H9 (cell line): Measurements from ENCODE around the gene NCF2. TPM values are rescaled to one million over a fixed set of nuclear protein-coding genes. Genes with fewer than 3 reads are reported as not detected.

Experiments
- DNase-seq: peaks from one replicate; pipeline ENCODE4 v3.0.0-alpha.2; 2017
- H2AFZ ChIP-seq: one replicate; pipeline ENCODE4 v1.6.1; 2013; ENCODE audit warnings: mild to moderate bottlenecking, low read length, control low read depth, moderate library complexity
- H2AK5ac ChIP-seq: 2 replicates; pipeline ENCODE4 v1.6.1; 2013; ENCODE audit warnings: low read length, control low read depth, mixed read lengths; ENCODE audit not compliant: insufficient read length
- H2BK120ac ChIP-seq: one replicate; pipeline ENCODE4 v1.6.1; 2013; ENCODE audit warnings: low read depth, mild to moderate bottlenecking, low read length, control low read depth, inconsistent platforms; ENCODE audit not compliant: poor library complexity, severe bottlenecking
- H2BK12ac ChIP-seq: 2 replicates; pipeline ENCODE4 v1.6.1; 2013; ENCODE audit warnings: low read length, control low read depth, mixed read lengths, low read depth; ENCODE audit not compliant: insufficient read length
- H2BK15ac ChIP-seq: 2 replicates; pipeline ENCODE4 v1.6.1; 2013; ENCODE audit warnings: low read depth, low read length, control low read depth
- H2BK20ac ChIP-seq: one replicate; pipeline ENCODE4 v1.6.1; 2013; ENCODE audit warnings: low read depth, mild to moderate bottlenecking, low read length, control low read depth, inconsistent platforms; ENCODE audit not compliant: poor library complexity, severe bottlenecking
- H2BK5ac ChIP-seq: 2 replicates; pipeline ENCODE4 v1.6.1; 2013; ENCODE audit warnings: low read length, control low read depth, mixed read lengths; ENCODE audit not compliant: insufficient read length
- H3K14ac ChIP-seq: 2 replicates; pipeline ENCODE4 v1.6.1; 2013; ENCODE audit warnings: low read length, control low read depth; ENCODE audit not compliant: insufficient read depth
- H3K18ac ChIP-seq: 2 replicates; pipeline ENCODE4 v1.6.1; 2013; ENCODE audit warnings: low read depth, mild to moderate bottlenecking, mixed read lengths, low read length, control low read depth; ENCODE audit not compliant: insufficient read length
- H3K23ac ChIP-seq: 2 replicates; pipeline ENCODE4 v1.6.1; 2013; ENCODE audit warnings: low read length, control low read depth, mixed read lengths, low read depth; ENCODE audit not compliant: insufficient read length
- H3K23me2 ChIP-seq: 2 replicates; pipeline ENCODE4 v1.6.1; 2013; ENCODE audit warnings: low read depth, mild to moderate bottlenecking, mixed read lengths, low read length, control low read depth; ENCODE audit not compliant: insufficient read length, poor library complexity, severe bottlenecking
- H3K27ac ChIP-seq: 2 replicates; pipeline ENCODE4 v1.5.1; 2013; ENCODE audit warnings: low read length, control low read depth, mixed read lengths, low read depth; ENCODE audit not compliant: insufficient read length
- H3K27me3 ChIP-seq: 2 replicates; pipeline ENCODE4 v1.6.1; 2013; ENCODE audit warnings: low read length, control low read depth, inconsistent platforms; ENCODE audit not compliant: insufficient read depth
- H3K4ac ChIP-seq: 2 replicates; pipeline ENCODE4 v1.6.1; 2013; ENCODE audit warnings: low read depth, mild to moderate bottlenecking, control low read depth, inconsistent platforms, low read length, moderate library complexity
- H3K4me1 ChIP-seq: 2 replicates; pipeline ENCODE4 v1.6.1; 2013; ENCODE audit warnings: low read length, control low read depth, inconsistent platforms; ENCODE audit not compliant: insufficient read depth
- H3K4me2 ChIP-seq: 2 replicates; pipeline ENCODE4 v1.6.1; 2013; ENCODE audit warnings: low read length, control low read depth, mixed read lengths; ENCODE audit not compliant: insufficient read length, insufficient read depth
- H3K56ac ChIP-seq: 2 replicates; pipeline ENCODE4 v1.6.1; 2013; ENCODE audit warnings: low read depth, mild to moderate bottlenecking, mixed read lengths, low read length, control low read depth; ENCODE audit not compliant: insufficient read length
- H3K79me1 ChIP-seq: 2 replicates; pipeline ENCODE4 v1.6.1; 2013; ENCODE audit warnings: low read depth, mild to moderate bottlenecking, moderate library complexity, low read length, control low read depth, inconsistent platforms; ENCODE audit not compliant: insufficient read depth, poor library complexity, severe bottlenecking
- H3K79me2 ChIP-seq: 2 replicates; pipeline ENCODE4 v1.6.1; 2013; ENCODE audit warnings: low read length, control low read depth, inconsistent platforms; ENCODE audit not compliant: insufficient read depth
- H3K9ac ChIP-seq: 2 replicates; pipeline ENCODE4 v1.6.1; 2013; ENCODE audit warnings: low read length, control low read depth, mixed read lengths; ENCODE audit not compliant: insufficient read length; ENCODE audit errors: extremely low read depth
- H3K9me3 ChIP-seq: one replicate; pipeline ENCODE4 v1.6.1; 2013; ENCODE audit warnings: low read depth, low read length, inconsistent platforms; ENCODE audit not compliant: control insufficient read depth
- H3T11ph ChIP-seq: one replicate; pipeline ENCODE4 v1.6.1; 2013; ENCODE audit warnings: mild to moderate bottlenecking, low read length, control low read depth, inconsistent platforms
- H4K20me1 ChIP-seq: one replicate; pipeline ENCODE4 v1.6.1; 2013; ENCODE audit not compliant: control insufficient read depth, insufficient read length, insufficient read depth
- H4K5ac ChIP-seq: 2 replicates; pipeline ENCODE4 v1.6.1; 2013; ENCODE audit warnings: low read depth, mild to moderate bottlenecking, mixed read lengths, low read length, control low read depth; ENCODE audit not compliant: insufficient read length
- H4K8ac ChIP-seq: replicated peaks from 2 replicates; pipeline ENCODE4 v1.6.1; 2013; ENCODE audit warnings: low read length, control low read depth, mixed read lengths, low read depth; ENCODE audit not compliant: insufficient read length
- H4K91ac ChIP-seq: 2 replicates; pipeline ENCODE4 v1.6.1; 2013; ENCODE audit warnings: low read depth, mild to moderate bottlenecking, moderate library complexity, mixed read lengths, low read length, control low read depth; ENCODE audit not compliant: insufficient read length
- H3K27ac Mint-ChIP-seq, 3 experiments: 2 replicates in 2 of 3; 3 replicates in 1 of 3; pipeline ENCODE4 v1.8.0; 2020 to 2021; ENCODE audit warnings: mixed read lengths in 3 of 3, mild to moderate bottlenecking in 1 of 3, moderate library complexity in 1 of 3
- H3K27me3 Mint-ChIP-seq: 2 replicates; pipeline ENCODE4 v1.8.0; 2021; ENCODE audit warnings: low read depth, mild to moderate bottlenecking, moderate library complexity, mixed read lengths
- H3K36me3 Mint-ChIP-seq, 3 experiments: 2 replicates in 2 of 3; 3 replicates in 1 of 3; pipeline ENCODE4 v1.8.0; 2020 to 2021; ENCODE audit warnings: low read depth in 3 of 3, mixed read lengths in 3 of 3; ENCODE audit not compliant: insufficient read depth in 1 of 3
- H3K4me1 Mint-ChIP-seq, 2 experiments: 2 replicates each; pipeline ENCODE4 v1.8.0; 2020; ENCODE audit warnings: mixed read lengths in 2 of 2
- H3K4me3 Mint-ChIP-seq, 2 experiments: 2 replicates in 1 of 2; 3 replicates in 1 of 2; pipeline ENCODE4 v1.8.0; 2020 to 2021; ENCODE audit warnings: mild to moderate bottlenecking in 2 of 2, mixed read lengths in 2 of 2, moderate library complexity in 1 of 2
- H3K9me3 Mint-ChIP-seq, 2 experiments: 2 replicates in 1 of 2; 3 replicates in 1 of 2; pipeline ENCODE4 v1.8.0; 2020; ENCODE audit warnings: mild to moderate bottlenecking in 2 of 2, mixed read lengths in 2 of 2, moderate library complexity in 1 of 2
- CTCF ChIP-seq: fragments of 200-600 bp; sonication (generic); conservative IDR thresholded peaks from 3 replicates; pipeline ENCODE4 v1.8.0; 2021; ENCODE audit warnings: antibody characterized with exemption, mild to moderate bottlenecking
- WGBS: extraction: QIAGEN DNeasy Blood & Tissue Kit; methylation state at CpG from one replicate; pipeline ENCODE4 v1.1.7; 2013; ENCODE audit warnings: missing lambda C conversion rate, low lambda C conversion rate, mixed read lengths; ENCODE audit not compliant: insufficient read length; ENCODE audit errors: extremely low coverage; 5-methylcytosine and 5-hydroxymethylcytosine counted together
- total RNA-seq: library from RNA; stranded (reverse); gene quantifications from 2 replicates; pipeline ENCODE4 v1.2.1, GENCODE V29; 2021

Gene NCF2
- total RNA-seq, 1 experiment from 2014 or later, result not detected

- Mint-ChIP-seq H3K4me1 (no peaks in the 10 kb centered on the region), H3K27me3 (no peaks in the 10 kb centered on the region), H3K36me3 (peaks cover 8 to 59% (median 53%) of the 10 kb centered on the region in 3 experiments; a peak in 6 of 7 replicates), H3K9me3 (no peaks in the 10 kb centered on the region), H3K4me3 (no peak overlapping the region), H3K27ac (no peak overlapping the region)
- Histone ChIP-seq H3K23me2 (no peaks in the 10 kb centered on the region), H4K5ac (no peak overlapping the region), H3K79me2 (no peaks in the 10 kb centered on the region), H2BK5ac (no peak overlapping the region), H3K14ac (no peak overlapping the region), H2AFZ (no peak overlapping the region), H3T11ph (no peak overlapping the region), H3K23ac (no peak overlapping the region), H4K8ac (no peak overlapping the region), H3K9ac (no peak overlapping the region), H4K20me1 (no peaks in the 10 kb centered on the region), H2BK15ac (no peak overlapping the region), H3K79me1 (no peaks in the 10 kb centered on the region), H2BK20ac (no peak overlapping the region), H3K9me3 (no peaks in the 10 kb centered on the region), H2AK5ac (no peak overlapping the region), H3K27me3 (no peaks in the 10 kb centered on the region), H3K56ac (no peak overlapping the region), H3K4me1 (no peaks in the 10 kb centered on the region), H3K4ac (no peak overlapping the region), H3K4me2 (no peak overlapping the region), H2BK120ac (no peak overlapping the region), H4K91ac (no peak overlapping the region), H3K18ac (no peak overlapping the region), H3K27ac (no peak overlapping the region), H2BK12ac (no peak overlapping the region)
- TF ChIP-seq CTCF, result no peak
- DNase-seq, result no peak
- no CpG with 5 or more reads among the region's 1 CpG for WGBS
Observed at GRCh38 chr1:183522104-183522503, 68.2 kb downstream of the NCF2 start.
